GM20000 (cell line): ENCODE data around the gene TUBB1.

Experiments used
- DNase-seq: peaks from one replicate; pipeline ENCODE4 v3.0.0; 2012; ENCODE audit warnings: low spot score
- TF ChIP-seq, protein P1 (sequence below): IDR thresholded peaks from 2 replicates; pipeline ENCODE4 v1.5.1; 2012; ENCODE audit warnings: mild to moderate bottlenecking, control low read depth; ENCODE audit errors: extremely low read depth, missing control alignments

The TUBB1 gene

DNA sequence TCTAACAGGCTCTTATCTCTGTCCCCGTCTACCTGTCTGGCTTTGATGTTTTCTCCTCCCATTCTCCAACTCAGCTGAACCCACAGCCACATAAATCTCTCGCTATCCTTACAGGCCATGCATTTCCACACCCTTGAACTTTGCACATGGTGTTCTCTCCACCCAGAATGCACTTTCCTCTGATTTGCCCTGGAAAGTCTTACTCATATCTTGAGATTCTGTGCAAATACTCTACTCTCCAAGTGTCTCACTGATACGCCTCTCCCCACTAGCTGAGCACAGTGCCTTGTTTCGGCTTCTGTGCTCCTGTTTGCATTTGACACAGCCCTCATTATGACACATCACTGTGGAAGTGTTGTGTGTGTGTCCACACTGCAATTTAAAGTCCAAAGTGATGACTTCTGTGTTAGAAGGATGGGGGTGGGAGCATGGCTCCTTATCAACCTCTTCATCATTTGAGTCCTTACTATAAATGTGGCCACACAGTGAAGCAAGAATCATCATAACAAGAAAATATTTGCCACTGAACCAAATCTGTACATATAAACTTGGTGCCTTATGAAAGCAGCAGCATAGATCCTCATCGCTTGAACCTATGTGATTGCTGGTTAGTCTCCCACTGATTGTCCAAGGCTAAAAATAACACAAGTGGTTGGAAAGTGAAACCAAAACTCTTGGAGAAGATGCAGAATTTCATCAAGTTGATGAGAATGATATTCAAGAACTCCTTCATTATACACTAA is 28.9 kb downstream of the TUBB1 start:
- DNase-seq = no peak
- TF ChIP-seq, protein P1, sequence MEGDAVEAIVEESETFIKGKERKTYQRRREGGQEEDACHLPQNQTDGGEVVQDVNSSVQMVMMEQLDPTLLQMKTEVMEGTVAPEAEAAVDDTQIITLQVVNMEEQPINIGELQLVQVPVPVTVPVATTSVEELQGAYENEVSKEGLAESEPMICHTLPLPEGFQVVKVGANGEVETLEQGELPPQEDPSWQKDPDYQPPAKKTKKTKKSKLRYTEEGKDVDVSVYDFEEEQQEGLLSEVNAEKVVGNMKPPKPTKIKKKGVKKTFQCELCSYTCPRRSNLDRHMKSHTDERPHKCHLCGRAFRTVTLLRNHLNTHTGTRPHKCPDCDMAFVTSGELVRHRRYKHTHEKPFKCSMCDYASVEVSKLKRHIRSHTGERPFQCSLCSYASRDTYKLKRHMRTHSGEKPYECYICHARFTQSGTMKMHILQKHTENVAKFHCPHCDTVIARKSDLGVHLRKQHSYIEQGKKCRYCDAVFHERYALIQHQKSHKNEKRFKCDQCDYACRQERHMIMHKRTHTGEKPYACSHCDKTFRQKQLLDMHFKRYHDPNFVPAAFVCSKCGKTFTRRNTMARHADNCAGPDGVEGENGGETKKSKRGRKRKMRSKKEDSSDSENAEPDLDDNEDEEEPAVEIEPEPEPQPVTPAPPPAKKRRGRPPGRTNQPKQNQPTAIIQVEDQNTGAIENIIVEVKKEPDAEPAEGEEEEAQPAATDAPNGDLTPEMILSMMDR = no peak

DNA sequence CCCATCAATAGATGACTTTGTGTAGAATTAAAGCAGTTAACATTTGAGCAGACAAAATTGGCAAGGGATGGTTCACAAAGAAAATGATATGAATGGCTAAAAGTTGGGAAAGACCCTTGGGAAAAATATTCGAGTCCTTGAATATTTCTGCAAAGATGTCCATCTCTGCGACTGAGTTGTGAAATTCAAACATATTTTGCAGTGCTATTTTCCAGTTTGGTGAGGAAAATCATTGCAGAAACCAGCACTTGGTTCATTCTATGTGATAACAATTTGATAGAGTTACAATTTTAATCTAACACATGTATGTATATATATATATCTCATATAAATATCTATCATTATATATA is 29.4 kb downstream of the TUBB1 start:
- no peak for DNase-seq
- TF ChIP-seq, protein P1 = no peak

DNA sequence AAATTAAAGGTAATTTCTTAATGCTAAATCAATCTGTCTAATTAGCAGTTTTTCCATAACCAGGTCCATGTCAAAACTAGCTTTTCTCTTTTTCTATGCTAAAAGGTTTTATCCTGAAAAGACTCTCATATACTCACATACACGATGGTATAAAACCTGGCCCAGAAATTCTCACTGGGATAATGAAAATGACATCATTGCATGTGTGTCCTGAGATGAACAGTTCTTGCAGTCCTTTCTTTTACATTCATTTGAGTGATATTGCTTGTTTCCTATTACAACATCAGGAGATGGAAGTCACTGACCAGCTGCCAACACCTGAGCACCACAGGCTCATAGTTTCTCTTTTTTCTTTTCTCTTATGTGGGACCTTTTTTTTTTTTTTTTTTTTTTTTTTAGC is 31.2 kb downstream of the TUBB1 start:
- no peak for DNase-seq
- TF ChIP-seq, protein P1 = no peak

DNA sequence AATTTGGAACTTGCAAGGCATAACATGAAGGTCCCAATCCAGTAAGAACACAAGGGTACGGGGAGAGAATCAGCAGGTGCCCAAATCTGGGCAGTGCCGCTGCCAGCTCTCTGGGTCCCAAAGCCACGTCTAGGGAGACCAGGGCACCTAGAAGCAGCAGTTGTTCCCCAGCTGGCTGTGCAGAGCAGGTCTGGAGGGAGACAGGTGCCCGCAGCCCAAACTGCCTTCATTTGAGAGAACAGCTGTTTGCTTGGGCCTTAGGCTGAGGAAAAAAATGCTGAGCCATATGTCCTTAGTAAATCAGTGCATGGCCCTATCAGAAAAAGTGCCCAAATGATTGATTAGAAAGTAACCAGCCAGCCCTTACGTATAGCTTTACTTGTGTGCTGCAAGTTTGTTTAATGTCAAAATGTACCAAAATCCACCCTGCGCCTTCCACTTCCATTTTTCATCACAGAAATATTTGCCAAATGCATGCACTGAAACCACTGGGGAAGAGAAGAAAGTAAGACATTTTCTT is 32.5 kb downstream of the TUBB1 start:
- TF ChIP-seq, protein P1 = no peak
- DNase-seq = no peak

DNA sequence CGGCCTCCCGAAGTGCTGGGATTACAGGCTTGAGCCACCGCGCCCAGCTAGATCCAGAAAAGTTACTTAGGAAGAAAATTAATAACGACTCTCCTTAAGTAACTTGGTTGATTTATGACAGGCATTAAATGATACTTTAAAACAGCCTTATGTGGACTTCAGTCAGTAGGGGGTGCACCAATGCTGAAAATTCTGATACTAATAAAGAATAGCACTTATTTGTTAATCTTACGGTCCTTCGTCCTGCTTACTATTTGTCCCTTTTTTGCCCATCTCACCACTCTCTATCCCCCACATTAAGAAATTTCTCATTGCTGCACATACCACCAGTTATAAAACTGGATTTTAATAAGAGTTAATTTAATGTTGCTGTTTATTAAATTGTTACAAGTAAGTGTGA is 36.1 kb downstream of the TUBB1 start:
- DNase-seq = no peak

DNA sequence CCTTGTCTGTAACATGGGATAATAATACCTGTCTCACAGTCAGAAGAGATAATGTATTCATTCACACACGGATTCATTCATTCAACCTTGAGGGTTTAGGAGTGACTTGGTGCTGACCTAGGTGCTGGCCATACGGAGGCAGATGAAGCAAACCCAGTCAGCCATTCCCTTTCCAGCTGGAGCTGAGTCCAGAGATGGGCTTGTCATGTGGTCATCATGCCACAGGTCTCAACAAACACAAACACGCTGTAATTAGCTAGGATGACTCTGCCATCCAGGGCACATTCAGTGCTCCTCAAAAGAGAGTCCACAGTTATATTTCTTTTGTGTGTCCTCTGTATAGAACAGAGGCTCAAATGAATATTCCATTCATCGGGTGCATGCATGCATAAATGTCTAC is 42.9 kb downstream of the TUBB1 start:
- TF ChIP-seq, protein P1 = no peak
- DNase-seq = no peak

More for the DNA sequence above, 36.1 kb downstream of the TUBB1 start:
- TF ChIP-seq, protein P1 = no peak

DNA sequence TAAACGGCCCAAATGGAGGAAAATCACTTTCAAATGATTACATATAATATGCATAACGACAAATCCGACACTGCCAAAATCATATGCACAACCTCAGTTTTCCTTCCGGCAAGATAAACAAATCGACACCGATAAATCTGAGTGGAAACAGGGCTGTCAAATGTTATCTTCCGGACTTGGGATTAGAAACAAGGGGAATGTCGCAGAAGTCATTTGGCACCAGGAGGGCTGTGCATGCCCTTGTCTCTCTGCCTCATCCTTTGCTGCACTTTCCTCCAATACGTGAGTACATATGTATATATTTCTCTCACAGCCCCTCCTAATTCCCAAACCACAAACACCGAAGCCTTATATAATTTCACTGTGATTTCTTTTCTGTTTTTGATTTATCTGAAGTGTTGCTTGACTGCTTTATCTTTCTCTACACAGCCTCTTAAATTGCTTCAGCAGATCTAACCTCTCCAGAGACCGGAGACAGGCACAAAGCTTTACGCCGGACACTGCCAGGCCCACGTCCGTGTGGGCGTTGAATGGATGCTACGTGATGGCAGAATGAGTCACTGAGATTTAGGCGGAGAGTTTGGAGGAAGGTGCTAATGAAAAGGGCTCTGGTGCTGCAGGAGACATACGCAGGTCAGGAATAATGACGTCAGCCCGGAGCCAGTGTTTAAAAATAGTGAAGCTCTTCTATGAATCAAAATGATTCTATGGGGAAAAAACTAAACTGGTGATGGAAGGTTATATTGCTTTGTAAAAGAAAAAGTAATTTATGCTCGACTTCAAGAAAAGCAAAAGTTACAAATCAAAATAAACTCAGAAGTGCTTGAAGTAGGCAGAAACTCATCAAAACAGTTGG is 44.4 kb downstream of the TUBB1 start:
- no peak for DNase-seq
- TF ChIP-seq, protein P1 = no peak
